Activated naive CD8-positive, alpha-beta T cell treated with anti-CD3 and anti-CD28 coated beads, Interleukin-2, amount 50 U/mL, for 24 hours (primary cell): ENCODE data around the gene CAMK1G.
A peak's percentile ranks its signal among the peaks of the same experiment; 100 is the strongest.

Experiments used
- ATAC-seq: fragments of 150-1000 bp; cut with Tn5 transposase; one replicate; pipeline ENCODE4 v1.10.0; 2021
- DNase-seq: peaks from one replicate; pipeline ENCODE4 v3.0.0; 2021
- H3K27ac Mint-ChIP-seq: one replicate; pipeline ENCODE4 v1.8.0; 2021; ENCODE audit warnings: mild to moderate bottlenecking, mixed read lengths
- H3K27me3 Mint-ChIP-seq: one replicate; pipeline ENCODE4 v1.8.0; 2021; ENCODE audit warnings: mixed read lengths
- H3K36me3 Mint-ChIP-seq: one replicate; pipeline ENCODE4 v1.8.0; 2021; ENCODE audit warnings: low read depth, mixed read lengths
- H3K4me1 Mint-ChIP-seq: one replicate; pipeline ENCODE4 v1.8.0; 2021; ENCODE audit warnings: mixed read lengths
- H3K4me3 Mint-ChIP-seq: one replicate; pipeline ENCODE4 v1.8.0; 2021; ENCODE audit warnings: mild to moderate bottlenecking, moderate library complexity, mixed read lengths
- H3K9me3 Mint-ChIP-seq: one replicate; pipeline ENCODE4 v1.8.0; 2021; ENCODE audit warnings: mixed read lengths

The CAMK1G gene

GRCh38 chr1:209626346-209627026 is 43.0 kb downstream of the CAMK1G start:
- H3K36me3 Mint-ChIP-seq: no peaks in the 10 kb centered on the region
- no peak overlapping the region for H3K27ac Mint-ChIP-seq

GRCh38 chr1:209627027-209627731 is 43.7 kb downstream of the CAMK1G start:
- H3K4me1 Mint-ChIP-seq: peaks cover 6% of the 10 kb centered on the region
- ATAC-seq (no peak), DNase-seq (no peak)
- no peak overlapping the region for H3K27ac Mint-ChIP-seq
- no peaks in the 10 kb centered on the region for H3K9me3 Mint-ChIP-seq
- H3K27me3 Mint-ChIP-seq: no peaks in the 10 kb centered on the region
- H3K36me3 Mint-ChIP-seq: no peaks in the 10 kb centered on the region
- no peak overlapping the region for H3K4me3 Mint-ChIP-seq

More at GRCh38 chr1:209626346-209627026, 43.0 kb downstream of the CAMK1G start:
- Mint-ChIP-seq H3K9me3 (no peaks in the 10 kb centered on the region), H3K4me1 (peaks cover 6% of the 10 kb centered on the region), H3K27me3 (no peaks in the 10 kb centered on the region), H3K4me3 (no peak overlapping the region)
- DNase-seq: no peak
- ATAC-seq: no peak

- Mint-ChIP-seq H3K9me3 (no peaks in the 10 kb centered on the region), H3K36me3 (no peaks in the 10 kb centered on the region), H3K27ac (no peak overlapping the region), H3K4me3 (no peak overlapping the region), H3K4me1 (peaks cover 6% of the 10 kb centered on the region), H3K27me3 (no peaks in the 10 kb centered on the region)
- ATAC-seq: peak; percentile 85
- peak; percentile 88 for DNase-seq
Measured at GRCh38 chr1:209627732-209628196, 44.2 kb downstream of the CAMK1G start.

GRCh38 chr1:209628618-209629299 is 45.2 kb downstream of the CAMK1G start:
- no peaks in the 10 kb centered on the region for H3K27me3 Mint-ChIP-seq
- no peak for ATAC-seq
- peaks cover 6% of the 10 kb centered on the region for H3K4me1 Mint-ChIP-seq
- DNase-seq: no peak
- H3K36me3 Mint-ChIP-seq: no peaks in the 10 kb centered on the region
- no peak overlapping the region for H3K4me3 Mint-ChIP-seq
- no peak overlapping the region for H3K27ac Mint-ChIP-seq
- no peaks in the 10 kb centered on the region for H3K9me3 Mint-ChIP-seq

GRCh38 chr1:209629621-209630382 is 46.3 kb downstream of the CAMK1G start:
- no peak for ATAC-seq
- no peak for DNase-seq
- H3K36me3 Mint-ChIP-seq: no peaks in the 10 kb centered on the region
- H3K4me3 Mint-ChIP-seq: no peak overlapping the region
- peaks cover 9% of the 10 kb centered on the region for H3K4me1 Mint-ChIP-seq
- H3K9me3 Mint-ChIP-seq: no peaks in the 10 kb centered on the region
- H3K27ac Mint-ChIP-seq: no peak overlapping the region
- no peaks in the 10 kb centered on the region for H3K27me3 Mint-ChIP-seq

- H3K27me3 Mint-ChIP-seq: no peaks in the 10 kb centered on the region
- no peaks in the 10 kb centered on the region for H3K36me3 Mint-ChIP-seq
- H3K9me3 Mint-ChIP-seq: no peaks in the 10 kb centered on the region
- H3K4me1 Mint-ChIP-seq: peaks cover 9% of the 10 kb centered on the region
- H3K4me3 Mint-ChIP-seq: no peak overlapping the region
- ATAC-seq: no peak
- H3K27ac Mint-ChIP-seq: no peak overlapping the region
- no peak for DNase-seq
Measured at GRCh38 chr1:209630383-209631225, 47.1 kb downstream of the CAMK1G start.

GRCh38 chr1:209633335-209633997 is 50.0 kb downstream of the CAMK1G start:
- H3K9me3 Mint-ChIP-seq: no peaks in the 10 kb centered on the region
- H3K27me3 Mint-ChIP-seq: peaks cover 2% of the 10 kb centered on the region
- ATAC-seq (no peak), DNase-seq (no peak)
- H3K4me3 Mint-ChIP-seq: no peak overlapping the region
- no peak overlapping the region for H3K27ac Mint-ChIP-seq
- no peaks in the 10 kb centered on the region for H3K36me3 Mint-ChIP-seq
- H3K4me1 Mint-ChIP-seq: peaks cover 9% of the 10 kb centered on the region

- Mint-ChIP-seq H3K27me3 (peaks cover 2% of the 10 kb centered on the region), H3K36me3 (no peaks in the 10 kb centered on the region), H3K4me3 (no peak overlapping the region), H3K4me1 (peaks cover 6% of the 10 kb centered on the region), H3K9me3 (no peaks in the 10 kb centered on the region), H3K27ac (peak overlapping the region; percentile 49)
- DNase-seq (no peak), ATAC-seq (no peak)
Measured at GRCh38 chr1:209634005-209634737, 50.7 kb downstream of the CAMK1G start.

- H3K27me3 Mint-ChIP-seq: peaks cover 2% of the 10 kb centered on the region
- no peaks in the 10 kb centered on the region for H3K9me3 Mint-ChIP-seq
- DNase-seq: no peak
- H3K4me1 Mint-ChIP-seq: peaks cover 3% of the 10 kb centered on the region
- no peak overlapping the region for H3K27ac Mint-ChIP-seq
- no peaks in the 10 kb centered on the region for H3K36me3 Mint-ChIP-seq
- no peak overlapping the region for H3K4me3 Mint-ChIP-seq
- no peak for ATAC-seq
Measured at GRCh38 chr1:209635850-209636249, 52.3 kb downstream of the CAMK1G start.

GRCh38 chr1:209641832-209642172 is 58.3 kb downstream of the CAMK1G start:
- H3K9me3 Mint-ChIP-seq: no peaks in the 10 kb centered on the region
- H3K36me3 Mint-ChIP-seq: no peaks in the 10 kb centered on the region
- DNase-seq: no peak
- ATAC-seq: no peak
- peaks cover 2% of the 10 kb centered on the region for H3K27me3 Mint-ChIP-seq
- no peak overlapping the region for H3K4me3 Mint-ChIP-seq
- H3K4me1 Mint-ChIP-seq: peaks cover 3% of the 10 kb centered on the region
- H3K27ac Mint-ChIP-seq: no peak overlapping the region

- peaks cover 3% of the 10 kb centered on the region for H3K4me1 Mint-ChIP-seq
- ATAC-seq (no peak), DNase-seq (no peak)
- no peaks in the 10 kb centered on the region for H3K36me3 Mint-ChIP-seq
- no peak overlapping the region for H3K27ac Mint-ChIP-seq
- H3K4me3 Mint-ChIP-seq: no peak overlapping the region
- peaks cover 2% of the 10 kb centered on the region for H3K27me3 Mint-ChIP-seq
- H3K9me3 Mint-ChIP-seq: no peaks in the 10 kb centered on the region
Measured at GRCh38 chr1:209642816-209643215, 59.3 kb downstream of the CAMK1G start.

GRCh38 chr1:209643285-209644020 is 59.9 kb downstream of the CAMK1G start:
- H3K27me3 Mint-ChIP-seq: no peaks in the 10 kb centered on the region
- H3K27ac Mint-ChIP-seq: no peak overlapping the region
- no peaks in the 10 kb centered on the region for H3K9me3 Mint-ChIP-seq
- H3K4me3 Mint-ChIP-seq: no peak overlapping the region
- H3K36me3 Mint-ChIP-seq: no peaks in the 10 kb centered on the region
- H3K4me1 Mint-ChIP-seq: peaks cover 3% of the 10 kb centered on the region
- ATAC-seq (no peak), DNase-seq (no peak)
